ENCODE data around the gene ZP2.
"Not testable (repeated sequence)": the region's sequence is repeated elsewhere in the genome, so short reads cannot be mapped to it uniquely, and the experiment has no call there.

Gene ZP2

GRCh38 chr16:21170116-21170515, 41.3 kb downstream of the ZP2 start:
- not testable (repeated sequence) for DNase-seq (ENCODE audit: low spot score)

- DNase-seq (ENCODE audit: low spot score): no peak
These were observed 42.0 kb downstream of the ZP2 start for GRCh38 chr16:21169249-21169981.

GRCh38 chr16:21167929-21168602, 43.3 kb downstream of the ZP2 start:
- no peak for DNase-seq (ENCODE audit: low spot score)

- no peak for DNase-seq (ENCODE audit: low spot score)
These were observed 44.0 kb downstream of the ZP2 start for GRCh38 chr16:21167360-21167759.

GRCh38 chr16:21166561-21166961, 44.8 kb downstream of the ZP2 start:
- no peak for DNase-seq (ENCODE audit: low spot score)

- no peak for DNase-seq (ENCODE audit: low spot score)
These were observed 46.7 kb downstream of the ZP2 start for GRCh38 chr16:21164521-21165168.

- DNase-seq (ENCODE audit: low spot score): no peak
These were observed 47.8 kb downstream of the ZP2 start for GRCh38 chr16:21163576-21163975.

GRCh38 chr16:21162661-21163151, 48.7 kb downstream of the ZP2 start:
- no peak for DNase-seq (ENCODE audit: low spot score)

- no peak for DNase-seq (ENCODE audit: low spot score)
These were observed 50.2 kb downstream of the ZP2 start for GRCh38 chr16:21161211-21161610.

GRCh38 chr16:21160276-21160675, 51.1 kb downstream of the ZP2 start:
- DNase-seq (ENCODE audit: low spot score): no peak

- no peak for DNase-seq (ENCODE audit: low spot score)
These were observed 52.0 kb downstream of the ZP2 start for GRCh38 chr16:21159281-21159951.

- DNase-seq (ENCODE audit: low spot score): peak; percentile 72
These were observed 52.9 kb downstream of the ZP2 start, which contains the start of gene LDAF1 for GRCh38 chr16:21158208-21159110. TSS of gene LDAF1 (plus strand) at chr16:21158674. CDS start at chr16:21161183, 2,509 bp downstream.

- no peak for DNase-seq (ENCODE audit: low spot score)
These were observed 53.7 kb downstream of the ZP2 start for GRCh38 chr16:21157632-21158031.

GRCh38 chr16:21156767-21157467, 54.5 kb downstream of the ZP2 start:
- DNase-seq (ENCODE audit: low spot score): peak; percentile 47

GRCh38 chr16:21156011-21156410, 55.4 kb downstream of the ZP2 start:
- not testable (repeated sequence) for DNase-seq (ENCODE audit: low spot score)

GRCh38 chr16:21153124-21153729, 58.1 kb downstream of the ZP2 start:
- not testable (repeated sequence) for DNase-seq (ENCODE audit: low spot score)

- DNase-seq (ENCODE audit: low spot score): not testable (repeated sequence)
These were observed 59.0 kb downstream of the ZP2 start for GRCh38 chr16:21152160-21153030.

- no peak for DNase-seq (ENCODE audit: low spot score)
These were observed 60.9 kb downstream of the ZP2 start, which contains the start of gene DNAH3 for GRCh38 chr16:21150375-21151001. TSS of gene DNAH3 (minus strand) at chr16:21150846. CDS start at chr16:21150319, 527 bp downstream.

Data from hematopoietic multipotent progenitor cell treated with erythropoietin and hydrocortisone succinate and interleukin-3 and kit ligand, for 15 days (in vitro differentiated cells).